Stimulated activated CD4-positive, alpha-beta T cell treated with anti-CD3 and anti-CD28 coated beads, Interleukin-4, amount 100 ng/mL, for 24 hours (primary cell): ENCODE measurements around the gene ZNF423.

ENCODE experiments used
- DNase-seq: peaks from one replicate; pipeline ENCODE4 v3.0.0-alpha.2; 2020

Gene ZNF423

GRCh38 chr16:49636608-49637007 is 219.3 kb downstream of the ZNF423 start:
- DNase-seq = no peak

GRCh38 chr16:49635591-49636581 is 220.0 kb downstream of the ZNF423 start:
- DNase-seq = no peak

- DNase-seq = no peak
These were observed 220.9 kb downstream of the ZNF423 start for GRCh38 chr16:49635009-49635350.

GRCh38 chr16:49634235-49635008 is 221.5 kb downstream of the ZNF423 start:
- no peak for DNase-seq

GRCh38 chr16:49632795-49633184 is 223.1 kb downstream of the ZNF423 start:
- no peak for DNase-seq

- no peak for DNase-seq
These were observed 223.7 kb downstream of the ZNF423 start for GRCh38 chr16:49632086-49632794.

GRCh38 chr16:49631187-49632041 is 224.5 kb downstream of the ZNF423 start:
- no peak for DNase-seq

- DNase-seq = no peak
These were observed 225.1 kb downstream of the ZNF423 start for GRCh38 chr16:49630783-49631182.

GRCh38 chr16:49629851-49630250 is 226.1 kb downstream of the ZNF423 start:
- DNase-seq = no peak

GRCh38 chr16:49628148-49628547 is 227.8 kb downstream of the ZNF423 start:
- DNase-seq = no peak

GRCh38 chr16:49625311-49626065 is 230.4 kb downstream of the ZNF423 start:
- DNase-seq = no peak

GRCh38 chr16:49623501-49624266 is 232.2 kb downstream of the ZNF423 start:
- DNase-seq = no peak

- no peak for DNase-seq
These were observed 233.2 kb downstream of the ZNF423 start for GRCh38 chr16:49622421-49623402.

GRCh38 chr16:49622084-49622390 is 233.9 kb downstream of the ZNF423 start:
- no peak for DNase-seq

GRCh38 chr16:49621241-49622083 is 234.4 kb downstream of the ZNF423 start:
- no peak for DNase-seq

- DNase-seq = no peak
These were observed 235.1 kb downstream of the ZNF423 start for GRCh38 chr16:49620869-49621240.

GRCh38 chr16:49620158-49620868 is 235.6 kb downstream of the ZNF423 start:
- no peak for DNase-seq

- no peak for DNase-seq
These were observed 236.1 kb downstream of the ZNF423 start for GRCh38 chr16:49619811-49620157.
